ENCODE data around the gene NACA2.

The NACA2 gene

DNA sequence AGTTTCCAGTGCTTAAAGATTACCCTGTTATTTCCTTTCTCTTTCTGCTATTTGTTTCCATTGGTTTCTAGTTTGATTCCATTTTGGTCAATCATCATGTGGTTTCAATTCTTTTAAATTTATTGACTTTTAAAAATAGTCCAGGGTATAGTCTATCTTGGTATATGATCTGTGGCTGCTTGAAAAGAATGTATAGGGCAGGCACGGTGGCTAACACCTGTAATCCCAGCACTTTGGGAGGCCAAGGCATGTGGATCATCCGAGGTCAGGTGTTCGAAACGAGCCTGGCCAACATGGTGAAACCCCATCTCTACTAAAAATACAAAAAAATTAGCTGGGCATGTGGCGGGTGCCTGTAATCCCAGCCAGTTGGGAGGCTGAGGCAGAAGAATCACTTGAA is 34.5 kb upstream of the NACA2 start:
- 93 to 95% methylated on average over 3 to 5 of the region's 5 CpGs for whole genome bisulfite sequencing, 2 experiments (ENCODE audit: insufficient coverage in 2 of 2)
- Histone ChIP-seq H3K27ac (ENCODE audit: low read depth, low read length, severe bottlenecking) (no peak overlapping the region), H3K9me3 (ENCODE audit: control insufficient read depth, low read length) (no peaks in the 10 kb centered on the region), H3K36me3 (ENCODE audit: control insufficient read depth, insufficient read depth, low read length) (no peaks in the 10 kb centered on the region), H3K4me1 (ENCODE audit: control insufficient read depth, insufficient read depth, low read length, poor library complexity, severe bottlenecking) (no peaks in the 10 kb centered on the region), H3K4me3 (ENCODE audit: extremely low read depth, insufficient read depth, low read length, poor library complexity, severe bottlenecking) (no peak overlapping the region)

DNA sequence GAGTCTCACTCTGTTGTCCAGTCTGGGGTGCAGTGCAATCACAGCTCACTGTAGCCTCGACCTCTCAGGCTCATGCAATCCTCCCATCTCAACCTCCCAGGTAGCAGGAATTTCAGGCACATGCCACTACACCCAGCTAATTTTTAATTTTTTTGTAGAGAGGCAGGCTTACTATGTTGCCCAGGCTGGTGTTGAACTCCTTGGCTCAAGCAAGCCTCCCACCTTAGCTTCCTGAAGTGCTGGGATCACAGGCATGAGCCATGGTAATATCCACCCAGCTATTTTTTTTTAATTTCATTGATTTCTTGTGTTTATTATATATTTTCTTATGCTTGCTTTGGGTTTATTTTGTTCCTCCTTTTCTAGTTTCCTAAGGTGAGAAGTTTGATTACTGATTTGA is 33.9 kb upstream of the NACA2 start:
- Histone ChIP-seq H3K27ac (ENCODE audit: low read depth, low read length, severe bottlenecking) (no peak overlapping the region), H3K9me3 (ENCODE audit: control insufficient read depth, low read length) (no peaks in the 10 kb centered on the region), H3K4me1 (ENCODE audit: control insufficient read depth, insufficient read depth, low read length, poor library complexity, severe bottlenecking) (no peaks in the 10 kb centered on the region), H3K4me3 (ENCODE audit: extremely low read depth, insufficient read depth, low read length, poor library complexity, severe bottlenecking) (no peak overlapping the region), H3K36me3 (ENCODE audit: control insufficient read depth, insufficient read depth, low read length) (no peaks in the 10 kb centered on the region)
- 86% methylated on average over 1 of the region's 1 CpG; no CpG with 5 or more reads in 1 of the 2 experiments for WGBS, 2 experiments (ENCODE audit: insufficient coverage in 2 of 2)

DNA sequence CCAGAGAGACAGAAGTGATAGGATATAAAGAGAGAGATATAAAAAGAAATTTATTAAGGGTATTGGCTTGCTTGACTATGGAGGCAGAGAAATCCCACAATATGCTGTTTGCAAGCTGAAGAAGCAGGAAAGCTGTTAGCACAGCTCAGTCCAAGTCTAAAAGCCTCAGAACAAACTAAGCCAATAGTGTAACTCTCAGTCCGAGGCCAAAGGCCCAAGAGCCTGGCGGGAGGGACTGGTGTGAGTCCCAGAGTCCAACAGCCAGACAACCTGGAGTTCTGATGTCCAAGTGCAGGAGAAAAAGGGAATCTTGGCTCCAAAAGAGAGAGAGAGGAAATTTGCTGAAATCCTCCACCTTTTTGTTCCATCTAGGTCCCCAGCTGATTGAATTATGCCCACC is 30.3 kb upstream of the NACA2 start:
- Histone ChIP-seq H3K27ac (ENCODE audit: low read depth, low read length, severe bottlenecking) (no peak overlapping the region), H3K9me3 (ENCODE audit: control insufficient read depth, low read length) (peaks cover 7% of the 10 kb centered on the region), H3K4me3 (ENCODE audit: extremely low read depth, insufficient read depth, low read length, poor library complexity, severe bottlenecking) (no peak overlapping the region), H3K36me3 (ENCODE audit: control insufficient read depth, insufficient read depth, low read length) (no peaks in the 10 kb centered on the region), H3K4me1 (ENCODE audit: control insufficient read depth, insufficient read depth, low read length, poor library complexity, severe bottlenecking) (no peaks in the 10 kb centered on the region)
- 83% methylated on average over 1 of the region's 2 CpGs; no CpG with 5 or more reads in 1 of the 2 experiments for WGBS, 2 experiments (ENCODE audit: insufficient coverage in 2 of 2)

DNA sequence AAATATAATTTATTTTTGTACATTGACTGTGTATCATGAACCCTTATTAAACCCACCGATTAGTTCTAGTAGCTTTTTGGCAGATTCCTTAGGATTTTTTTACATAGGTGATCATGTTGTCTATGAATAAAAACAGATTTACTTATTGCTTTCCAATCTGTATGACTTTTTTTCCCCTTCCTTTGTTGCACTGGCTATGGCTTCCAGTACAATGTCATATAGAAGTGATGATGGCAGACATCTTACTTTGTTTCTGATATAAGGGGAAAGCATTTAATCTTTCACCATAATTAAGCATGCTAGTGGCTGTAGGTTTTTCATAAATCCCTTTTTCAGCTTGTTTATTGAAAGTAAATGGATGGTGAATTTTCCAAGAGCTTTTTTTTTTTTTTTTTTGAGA is 28.9 kb upstream of the NACA2 start:
- Histone ChIP-seq H3K4me3 (ENCODE audit: extremely low read depth, insufficient read depth, low read length, poor library complexity, severe bottlenecking) (no peak overlapping the region), H3K27ac (ENCODE audit: low read depth, low read length, severe bottlenecking) (no peak overlapping the region), H3K9me3 (ENCODE audit: control insufficient read depth, low read length) (peaks cover 7% of the 10 kb centered on the region), H3K36me3 (ENCODE audit: control insufficient read depth, insufficient read depth, low read length) (no peaks in the 10 kb centered on the region), H3K4me1 (ENCODE audit: control insufficient read depth, insufficient read depth, low read length, poor library complexity, severe bottlenecking) (no peaks in the 10 kb centered on the region)
- WGBS, 2 experiments (ENCODE audit: insufficient coverage in 2 of 2) = no CpG with 5 or more reads among the region's 1 CpG

DNA sequence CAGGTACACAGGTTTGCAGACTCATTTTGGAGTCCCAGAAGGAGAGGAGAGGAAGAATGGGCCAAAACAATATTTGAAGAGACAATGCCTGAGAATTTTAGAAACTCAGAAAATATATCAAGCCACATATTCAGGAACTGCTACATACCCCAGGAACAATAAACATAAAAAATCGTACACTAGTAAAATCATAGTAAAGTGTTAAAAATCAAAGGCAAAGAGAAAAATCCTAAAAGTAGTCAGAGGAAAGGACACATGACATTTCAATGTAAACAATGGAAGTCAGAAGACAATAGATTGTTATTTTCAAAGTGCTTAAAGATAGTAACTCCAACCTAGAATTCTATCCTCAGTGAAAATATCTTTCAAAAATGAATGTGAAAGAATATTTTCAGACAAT is 28.5 kb upstream of the NACA2 start:
- Histone ChIP-seq H3K4me3 (ENCODE audit: extremely low read depth, insufficient read depth, low read length, poor library complexity, severe bottlenecking) (no peak overlapping the region), H3K27ac (ENCODE audit: low read depth, low read length, severe bottlenecking) (no peak overlapping the region), H3K4me1 (ENCODE audit: control insufficient read depth, insufficient read depth, low read length, poor library complexity, severe bottlenecking) (no peaks in the 10 kb centered on the region), H3K36me3 (ENCODE audit: control insufficient read depth, insufficient read depth, low read length) (no peaks in the 10 kb centered on the region), H3K9me3 (ENCODE audit: control insufficient read depth, low read length) (peaks cover 7% of the 10 kb centered on the region)
- WGBS, 2 experiments (ENCODE audit: insufficient coverage in 2 of 2) = no CpG with 5 or more reads among the region's 1 CpG

DNA sequence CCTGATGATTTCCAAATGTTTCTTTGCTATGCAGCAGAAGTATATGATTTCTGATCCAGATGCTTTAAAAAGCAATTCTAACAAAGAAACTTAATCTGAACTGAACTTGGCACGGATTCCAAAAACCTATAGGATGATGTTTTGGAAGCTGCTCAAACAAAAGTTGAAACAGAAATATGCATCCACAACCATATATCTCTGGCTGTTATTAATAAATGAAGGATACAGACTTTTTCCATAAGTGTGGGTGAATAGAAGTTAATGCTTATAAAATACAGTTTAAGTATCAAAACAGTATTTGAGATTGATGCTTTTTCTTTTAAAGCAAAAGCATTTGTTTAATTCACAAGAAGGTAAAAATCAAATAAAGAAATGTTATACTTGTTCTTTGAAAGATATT is 27.9 kb upstream of the NACA2 start:
- no peak overlapping the region for H3K27ac ChIP-seq (ENCODE audit: low read depth, low read length, severe bottlenecking)
- H3K4me3 ChIP-seq (ENCODE audit: extremely low read depth, insufficient read depth, low read length, poor library complexity, severe bottlenecking) = no peak overlapping the region
- no CpG with 5 or more reads among the region's 1 CpG for WGBS, 2 experiments (ENCODE audit: insufficient coverage in 2 of 2)
- H3K9me3 ChIP-seq (ENCODE audit: control insufficient read depth, low read length) = peaks cover 7% of the 10 kb centered on the region
- no peaks in the 10 kb centered on the region for H3K4me1 ChIP-seq (ENCODE audit: control insufficient read depth, insufficient read depth, low read length, poor library complexity, severe bottlenecking)
- no peaks in the 10 kb centered on the region for H3K36me3 ChIP-seq (ENCODE audit: control insufficient read depth, insufficient read depth, low read length)

DNA sequence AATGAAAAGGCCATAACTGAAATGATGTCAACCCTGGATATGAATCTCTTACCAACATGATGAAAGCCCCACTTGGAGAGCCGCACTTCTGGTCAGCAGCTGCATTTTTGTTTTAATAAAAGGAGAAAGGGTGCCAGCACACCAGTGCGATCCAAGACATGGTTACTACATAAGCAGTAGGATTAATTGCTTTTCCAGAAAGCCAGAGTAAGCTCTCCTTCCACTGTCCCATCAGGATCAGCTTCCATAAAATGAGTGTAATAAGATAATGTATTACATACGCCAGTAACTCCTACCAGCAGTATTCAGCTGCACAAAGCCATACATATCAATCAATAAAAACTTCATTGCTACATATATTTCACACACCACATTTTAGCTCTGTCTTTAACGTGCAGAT is 26.3 kb upstream of the NACA2 start:
- peaks cover 7% of the 10 kb centered on the region for H3K9me3 ChIP-seq (ENCODE audit: control insufficient read depth, low read length)
- H3K4me1 ChIP-seq (ENCODE audit: control insufficient read depth, insufficient read depth, low read length, poor library complexity, severe bottlenecking) = no peaks in the 10 kb centered on the region
- H3K4me3 ChIP-seq (ENCODE audit: extremely low read depth, insufficient read depth, low read length, poor library complexity, severe bottlenecking) = no peak overlapping the region
- WGBS, 2 experiments (ENCODE audit: insufficient coverage in 2 of 2) = 80 to 90% methylated on average over 1 to 2 of the region's 4 CpGs
- no peaks in the 10 kb centered on the region for H3K36me3 ChIP-seq (ENCODE audit: control insufficient read depth, insufficient read depth, low read length)
- H3K27ac ChIP-seq (ENCODE audit: low read depth, low read length, severe bottlenecking) = no peak overlapping the region

DNA sequence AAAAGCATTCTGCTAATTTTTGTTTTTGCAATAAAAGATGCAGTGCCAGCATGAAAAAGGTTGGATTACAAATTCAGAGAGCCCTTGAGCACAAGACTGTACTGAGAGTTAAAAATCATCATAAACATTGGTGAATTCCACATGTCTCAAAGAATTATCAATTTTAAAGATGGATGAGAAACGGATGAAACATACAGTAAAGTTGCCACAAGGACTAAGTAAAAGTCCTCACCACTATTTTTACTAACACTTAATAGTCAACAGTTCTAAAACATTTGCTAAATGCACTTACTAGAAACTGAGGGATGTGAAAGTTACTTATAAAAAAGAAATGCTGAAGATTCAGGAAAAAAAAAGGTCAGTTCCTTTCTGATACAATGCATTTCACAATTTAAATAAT is 25.8 kb upstream of the NACA2 start:
- Histone ChIP-seq H3K27ac (ENCODE audit: low read depth, low read length, severe bottlenecking) (no peak overlapping the region), H3K4me1 (ENCODE audit: control insufficient read depth, insufficient read depth, low read length, poor library complexity, severe bottlenecking) (no peaks in the 10 kb centered on the region), H3K36me3 (ENCODE audit: control insufficient read depth, insufficient read depth, low read length) (no peaks in the 10 kb centered on the region), H3K4me3 (ENCODE audit: extremely low read depth, insufficient read depth, low read length, poor library complexity, severe bottlenecking) (no peak overlapping the region), H3K9me3 (ENCODE audit: control insufficient read depth, low read length) (peaks cover 7% of the 10 kb centered on the region)
- no CpG with 5 or more reads among the region's 1 CpG for WGBS, 2 experiments (ENCODE audit: insufficient coverage in 2 of 2)

DNA sequence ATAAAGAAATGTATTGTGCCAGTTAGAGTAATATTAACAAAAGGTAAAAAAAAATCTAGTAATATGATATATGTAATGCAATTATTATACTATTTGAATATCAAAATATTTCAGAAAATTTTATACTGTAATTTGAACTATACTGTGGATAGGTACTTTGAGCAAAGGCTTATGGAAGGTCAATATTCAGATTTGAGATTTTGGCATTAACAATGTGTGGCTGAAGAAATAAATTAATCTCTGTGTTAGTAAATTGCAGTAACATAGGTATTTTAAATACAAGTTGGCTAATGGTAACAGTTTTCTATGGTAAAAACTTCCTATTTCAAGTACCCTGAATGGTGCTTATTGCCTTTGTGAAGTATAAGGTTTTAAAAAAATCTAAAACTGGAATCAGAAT is 23.2 kb upstream of the NACA2 start:
- Histone ChIP-seq H3K4me3 (ENCODE audit: extremely low read depth, insufficient read depth, low read length, poor library complexity, severe bottlenecking) (no peak overlapping the region), H3K4me1 (ENCODE audit: control insufficient read depth, insufficient read depth, low read length, poor library complexity, severe bottlenecking) (no peaks in the 10 kb centered on the region), H3K36me3 (ENCODE audit: control insufficient read depth, insufficient read depth, low read length) (no peaks in the 10 kb centered on the region), H3K27ac (ENCODE audit: low read depth, low read length, severe bottlenecking) (no peak overlapping the region), H3K9me3 (ENCODE audit: control insufficient read depth, low read length) (peaks cover 4% of the 10 kb centered on the region)

DNA sequence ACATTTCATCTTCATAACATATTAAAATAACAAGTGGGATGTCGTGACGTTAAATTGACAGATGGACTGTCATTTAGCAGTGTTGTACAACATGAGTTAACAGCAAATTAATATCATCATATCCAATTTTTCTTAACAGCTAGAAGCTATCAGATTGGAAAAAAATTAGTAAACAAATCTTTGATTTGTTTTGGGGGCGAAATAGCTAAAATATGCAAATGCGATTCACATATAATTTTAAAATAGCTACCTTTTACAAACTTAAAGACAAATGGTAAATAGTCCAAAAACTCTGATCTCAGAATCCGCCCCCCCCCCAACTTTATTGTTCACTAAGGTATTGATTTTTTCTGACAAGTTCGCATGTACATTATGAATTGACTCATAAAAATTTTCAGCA is 20.3 kb upstream of the NACA2 start:
- Histone ChIP-seq H3K9me3 (ENCODE audit: control insufficient read depth, low read length) (no peaks in the 10 kb centered on the region), H3K27ac (ENCODE audit: low read depth, low read length, severe bottlenecking) (no peak overlapping the region), H3K4me3 (ENCODE audit: extremely low read depth, insufficient read depth, low read length, poor library complexity, severe bottlenecking) (no peak overlapping the region), H3K4me1 (ENCODE audit: control insufficient read depth, insufficient read depth, low read length, poor library complexity, severe bottlenecking) (no peaks in the 10 kb centered on the region), H3K36me3 (ENCODE audit: control insufficient read depth, insufficient read depth, low read length) (no peaks in the 10 kb centered on the region)
- WGBS, 2 experiments (ENCODE audit: insufficient coverage in 2 of 2) = 80% methylated on average over 1 of the region's 6 CpGs; no CpG with 5 or more reads in 1 of the 2 experiments

DNA sequence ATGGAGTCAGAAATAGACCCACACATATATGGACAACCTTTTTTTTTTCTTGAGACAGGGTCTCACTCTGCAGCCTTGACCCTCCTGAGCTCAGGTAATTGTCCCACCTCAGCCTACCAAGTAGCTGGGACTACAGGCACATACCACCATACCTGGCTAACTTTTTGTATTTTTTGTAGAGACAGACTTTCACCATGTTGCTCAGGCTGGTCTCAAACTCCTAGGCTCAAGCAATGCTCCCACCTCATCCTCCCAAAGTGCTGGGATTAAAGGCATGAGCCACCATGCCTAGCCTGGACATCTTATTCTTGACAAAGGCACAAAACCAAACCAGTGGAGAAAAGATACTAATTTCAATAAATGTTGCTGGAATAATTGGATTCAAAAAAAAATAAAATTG is 14.7 kb upstream of the NACA2 start:
- H3K4me3 ChIP-seq (ENCODE audit: extremely low read depth, insufficient read depth, low read length, poor library complexity, severe bottlenecking) = no peak overlapping the region
- no peaks in the 10 kb centered on the region for H3K36me3 ChIP-seq (ENCODE audit: control insufficient read depth, insufficient read depth, low read length)
- H3K4me1 ChIP-seq (ENCODE audit: control insufficient read depth, insufficient read depth, low read length, poor library complexity, severe bottlenecking) = no peaks in the 10 kb centered on the region
- H3K9me3 ChIP-seq (ENCODE audit: control insufficient read depth, low read length) = no peaks in the 10 kb centered on the region
- H3K27ac ChIP-seq (ENCODE audit: low read depth, low read length, severe bottlenecking) = no peak overlapping the region

DNA sequence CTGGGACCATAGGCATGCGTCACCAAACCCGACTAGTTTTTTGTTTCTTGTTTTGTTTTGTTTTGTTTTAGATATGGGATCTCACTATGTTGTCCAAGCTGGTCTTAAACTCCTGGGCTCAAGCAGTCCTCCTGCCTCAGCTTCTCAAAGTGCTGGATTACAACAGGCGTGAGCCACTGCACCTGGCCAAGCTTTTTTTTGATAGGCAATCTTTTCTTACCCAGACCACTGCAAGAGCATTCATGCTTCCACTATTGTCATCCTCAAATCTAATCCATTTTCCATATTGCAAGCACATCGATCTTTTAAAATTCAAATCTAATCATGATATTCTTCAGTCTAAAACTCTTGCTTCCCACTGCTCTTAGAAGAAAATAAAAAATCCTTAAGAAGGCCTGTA is 10.3 kb upstream of the NACA2 start:
- Histone ChIP-seq H3K27ac (ENCODE audit: low read depth, low read length, severe bottlenecking) (no peak overlapping the region), H3K36me3 (ENCODE audit: control insufficient read depth, insufficient read depth, low read length) (no peaks in the 10 kb centered on the region), H3K4me3 (ENCODE audit: extremely low read depth, insufficient read depth, low read length, poor library complexity, severe bottlenecking) (no peak overlapping the region), H3K4me1 (ENCODE audit: control insufficient read depth, insufficient read depth, low read length, poor library complexity, severe bottlenecking) (no peaks in the 10 kb centered on the region), H3K9me3 (ENCODE audit: control insufficient read depth, low read length) (no peaks in the 10 kb centered on the region)
- WGBS, 2 experiments (ENCODE audit: insufficient coverage in 2 of 2) = 92 to 100% methylated on average over 2 of the region's 4 CpGs
